ENCODE data around the gene CARD9. TPM values are rescaled to one million over a fixed set of nuclear protein-coding genes. Genes with fewer than 3 reads are reported as not detected.

Gene CARD9
- total and polyA plus RNA-seq, 2 of the 4 experiments (the other 2 are of a cell fraction): 0.36 to 1.9 TPM

DNA sequence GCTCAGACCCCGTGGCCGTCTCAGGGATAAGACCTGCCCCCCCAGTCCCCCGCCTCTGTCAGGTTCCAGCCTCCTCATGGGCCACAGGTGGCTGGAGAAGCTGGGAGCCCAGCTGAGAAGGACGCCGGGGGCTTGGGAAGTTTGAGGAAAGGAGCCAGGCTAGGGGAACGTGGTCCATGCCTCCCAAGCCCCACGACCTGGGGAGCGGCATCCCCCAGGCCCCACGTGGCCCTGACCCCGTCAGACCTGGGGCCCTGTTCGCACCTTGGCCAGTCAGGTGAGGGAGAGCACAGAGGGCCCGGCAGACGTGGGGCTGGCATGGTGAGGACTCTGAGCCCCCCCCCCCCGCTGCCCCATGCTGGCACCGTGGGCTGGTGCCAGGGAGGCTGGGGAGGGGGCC, 42.4 kb downstream of the CARD9 start (continued):
- no peak for TF ChIP-seq MAZ (IDR thresholded peaks at IDR 0.05; ENCODE audit: borderline replicate concordance, low read depth, low read length)
- TF ChIP-seq MXI1 (IDR thresholded peaks at IDR 0.05; ENCODE audit: borderline replicate concordance, low read depth, low read length): no peak
- no peak for TF ChIP-seq BHLHE40 (IDR thresholded peaks at IDR 0.05; ENCODE audit: low read depth, low read length)
- no peak for TF ChIP-seq POLR2A (IDR thresholded peaks at IDR 0.05; ENCODE audit: low read depth, low read length)
- TF ChIP-seq, protein P1, sequence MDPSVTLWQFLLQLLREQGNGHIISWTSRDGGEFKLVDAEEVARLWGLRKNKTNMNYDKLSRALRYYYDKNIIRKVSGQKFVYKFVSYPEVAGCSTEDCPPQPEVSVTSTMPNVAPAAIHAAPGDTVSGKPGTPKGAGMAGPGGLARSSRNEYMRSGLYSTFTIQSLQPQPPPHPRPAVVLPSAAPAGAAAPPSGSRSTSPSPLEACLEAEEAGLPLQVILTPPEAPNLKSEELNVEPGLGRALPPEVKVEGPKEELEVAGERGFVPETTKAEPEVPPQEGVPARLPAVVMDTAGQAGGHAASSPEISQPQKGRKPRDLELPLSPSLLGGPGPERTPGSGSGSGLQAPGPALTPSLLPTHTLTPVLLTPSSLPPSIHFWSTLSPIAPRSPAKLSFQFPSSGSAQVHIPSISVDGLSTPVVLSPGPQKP (IDR thresholded peaks at IDR 0.05; ENCODE audit: borderline replicate concordance, low read depth, low read length): no peak
- TF ChIP-seq RAD21 (IDR thresholded peaks at IDR 0.05; ENCODE audit: low read length): no peak

Measured in IMR-90 (cell line).